CD4-positive, alpha-beta T cell (primary cell): ENCODE data around the gene SERPINE2. TPM values are rescaled to one million over a fixed set of nuclear protein-coding genes. Genes with fewer than 3 reads are reported as not detected.

Source experiments
- ATAC-seq: fragments of 200-7000 bp; cut with Tn5 transposase; one replicate; pipeline ENCODE4 v1.10.0; 2022; ENCODE audit warnings: mild to moderate bottlenecking; ENCODE audit not compliant: poor library complexity
- CTCF ChIA-PET: fragments of 350-600 bp; sonication (Branson Sonifier 250); formaldehyde crosslinking; loops from one replicate; lab custom pipeline; 2021; ENCODE audit warnings: antibody characterized with exemption, inconsistent platforms; lab: Charles Lee
- POLR2A ChIA-PET: fragments of 350-600 bp; sonication (Branson Sonifier 250); formaldehyde crosslinking; loops from one replicate; lab custom pipeline; 2021; ENCODE audit warnings: antibody characterized with exemption, inconsistent platforms; lab: Charles Lee
- DNase-seq, 14 experiments: peaks; one replicate each; pipeline ENCODE4 v3.0.0-alpha.2; 2013 to 2020; ENCODE audit warnings: mixed read lengths in 2 of 14
- H3K27ac ChIP-seq, 2 donors: one replicate each; pipeline versions ENCODE4 v1.5.1 to v1.7.0; 2013; ENCODE audit warnings: low read length in 2 of 2, low read depth in 1 of 2, mild to moderate bottlenecking in 1 of 2
- H3K27me3 ChIP-seq, 2 experiments: 1 replicate in 1 of 2; 2 replicates in 1 of 2; pipeline versions ENCODE4 v1.6.1 to v1.7.0; 2013; ENCODE audit warnings: low read length in 2 of 2, control low read depth in 1 of 2, mild to moderate bottlenecking in 1 of 2, moderate library complexity in 1 of 2; ENCODE audit not compliant: insufficient read depth in 2 of 2, control insufficient read depth in 1 of 2
- H3K36me3 ChIP-seq: one replicate; pipeline ENCODE4 v1.6.1; 2013; ENCODE audit warnings: low read length, control low read depth; ENCODE audit not compliant: insufficient read depth
- H3K4me1 ChIP-seq: one replicate; pipeline ENCODE4 v1.6.1; 2013; ENCODE audit warnings: low read length, control low read depth; ENCODE audit not compliant: insufficient read depth
- H3K4me3 ChIP-seq: one replicate; pipeline ENCODE4 v1.5.1; 2013; ENCODE audit warnings: mild to moderate bottlenecking, low read length, moderate library complexity
- H3K9me3 ChIP-seq, 2 experiments: 1 replicate in 1 of 2; 2 replicates in 1 of 2; pipeline versions ENCODE4 v1.6.1 to v1.7.0; 2013; ENCODE audit warnings: low read length in 2 of 2, mild to moderate bottlenecking in 2 of 2, control low read depth in 1 of 2, moderate library complexity in 1 of 2; ENCODE audit not compliant: control insufficient read depth in 1 of 2, insufficient read depth in 1 of 2
- H3K27ac Mint-ChIP-seq: one replicate; pipeline ENCODE4 v1.8.0; 2020; ENCODE audit warnings: mixed read lengths
- H3K27me3 Mint-ChIP-seq: one replicate; pipeline ENCODE4 v1.8.0; 2021; ENCODE audit warnings: mixed read lengths
- H3K36me3 Mint-ChIP-seq: one replicate; pipeline ENCODE4 v1.8.0; 2021; ENCODE audit warnings: low read depth, mixed read lengths
- H3K4me1 Mint-ChIP-seq: one replicate; pipeline ENCODE4 v1.8.0; 2021; ENCODE audit warnings: low read depth, mixed read lengths
- H3K4me3 Mint-ChIP-seq: one replicate; pipeline ENCODE4 v1.8.0; 2020; ENCODE audit warnings: mild to moderate bottlenecking, mixed read lengths
- H3K9me3 Mint-ChIP-seq: one replicate; pipeline ENCODE4 v1.8.0; 2020; ENCODE audit warnings: mixed read lengths
- intact Hi-C, 2 experiments: fragments of 100-400 bp; cut with DNase I in 1 of 2; cut with micrococcal nuclease in 1 of 2; formaldehyde crosslinking; loops; one replicate each; pipeline versions ENCODE4 v1.15.1 to v1.9.0; 2023 to 2025; cut with DNase I, micrococcal nuclease
- total RNA-seq, 174 experiments: library from RNA in 2 of 174; stranded (reverse) in 2 of 174; gene quantifications; one replicate each; pipeline ENCODE4 v1.2.3 and lab custom pipeline; 2021 to 2026
- TF ChIP-seq, protein P1 (sequence below): fragments of 200-600 bp; IDR thresholded peaks from one replicate; pipeline ENCODE4 v1.8.0; 2022; ENCODE audit warnings: antibody characterized with exemption, mild to moderate bottlenecking

The SERPINE2 gene
- total RNA-seq, 2 experiments from 2014 or later, result 5.1 to 7.3 TPM

GRCh38 chr2:223929571-223930102 lies 109.4 kb downstream of the SERPINE2 start:
- Mint-ChIP-seq H3K4me1 (peaks cover 63% of the 10 kb centered on the region), H3K4me3 (peak overlapping the region; percentile 68)
- H3K27ac ChIP-seq, result no peak overlapping the region

DNA sequence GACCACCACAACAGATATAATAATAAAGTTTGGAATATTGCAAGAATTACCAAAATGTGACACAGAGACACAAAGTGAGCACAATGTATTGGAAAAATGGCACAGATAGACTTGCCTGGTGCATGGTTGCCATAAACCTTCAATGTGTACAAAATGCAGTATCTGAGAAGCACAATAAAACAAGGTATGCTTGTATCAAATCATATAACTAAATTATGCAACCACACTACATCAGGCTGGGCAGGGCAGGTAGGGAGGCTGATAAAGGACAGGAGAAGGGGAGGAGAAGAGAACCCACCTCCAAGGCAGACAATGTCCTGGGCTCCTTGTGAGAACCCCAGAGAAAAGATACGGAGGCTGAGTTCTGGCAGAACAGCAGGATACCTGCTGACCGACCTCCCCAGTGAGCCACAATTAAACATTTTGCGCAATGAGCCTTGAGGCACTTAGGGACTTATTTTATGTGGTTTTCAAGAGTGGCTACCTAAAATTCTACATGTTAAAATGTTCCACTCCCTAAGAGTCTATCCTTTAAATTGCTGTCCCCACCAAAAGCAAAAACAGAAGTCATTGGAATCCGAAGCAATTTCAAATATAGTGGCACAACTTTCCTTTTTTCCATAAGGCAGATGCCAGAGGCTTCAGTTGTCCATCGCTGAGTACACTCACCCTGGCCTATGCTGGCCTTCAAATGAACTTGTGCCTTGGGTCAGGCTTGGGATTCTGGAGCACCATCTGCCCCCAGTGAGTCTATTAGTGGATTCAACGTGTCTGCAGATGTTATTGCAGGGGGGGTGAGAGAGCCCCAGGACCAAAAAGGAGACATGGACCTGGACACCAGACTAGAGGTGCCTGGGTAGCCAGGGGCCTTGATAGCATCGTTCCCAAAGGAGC lies 110.7 kb downstream of the SERPINE2 start:
- POLR2A ChIA-PET, result no interaction called here
- Mint-ChIP-seq H3K4me3 (peak overlapping the region; percentile 58), H3K27me3 (no peaks in the 10 kb centered on the region)

More at GRCh38 chr2:223929571-223930102, 109.4 kb downstream of the SERPINE2 start:
- Mint-ChIP-seq H3K9me3 (no peaks in the 10 kb centered on the region), H3K27ac (peak overlapping the region; percentile 68), H3K36me3 (no peaks in the 10 kb centered on the region), H3K27me3 (no peaks in the 10 kb centered on the region)
- intact Hi-C loops, result loop anchor here (2.0 to 5.0 kb wide), 3 partner anchors 15 to 38 kb away; partner anchors contain the start of gene WDFY1 (in 1 of the 2)
- Histone ChIP-seq H3K27me3 (no peaks in the 10 kb centered on the region), H3K4me1 (peaks cover 28% of the 10 kb centered on the region), H3K36me3 (no peaks in the 10 kb centered on the region), H3K9me3 (no peaks in the 10 kb centered on the region), H3K4me3 (peak overlapping the region; percentile 8)
- ChIA-PET POLR2A (interaction anchor here (0.8 to 1.0 kb wide), 4 partner anchors 20 to 41 kb away, joined by 3 to 4 read pairs (median 4); partner anchors contain the start of gene MRPL44), CTCF (no interaction called here)
- ATAC-seq (peak; percentile 93), DNase-seq (peak in 6 of 14 experiments; percentile 10 to 76 (median 50))
- TF ChIP-seq, protein P1, sequence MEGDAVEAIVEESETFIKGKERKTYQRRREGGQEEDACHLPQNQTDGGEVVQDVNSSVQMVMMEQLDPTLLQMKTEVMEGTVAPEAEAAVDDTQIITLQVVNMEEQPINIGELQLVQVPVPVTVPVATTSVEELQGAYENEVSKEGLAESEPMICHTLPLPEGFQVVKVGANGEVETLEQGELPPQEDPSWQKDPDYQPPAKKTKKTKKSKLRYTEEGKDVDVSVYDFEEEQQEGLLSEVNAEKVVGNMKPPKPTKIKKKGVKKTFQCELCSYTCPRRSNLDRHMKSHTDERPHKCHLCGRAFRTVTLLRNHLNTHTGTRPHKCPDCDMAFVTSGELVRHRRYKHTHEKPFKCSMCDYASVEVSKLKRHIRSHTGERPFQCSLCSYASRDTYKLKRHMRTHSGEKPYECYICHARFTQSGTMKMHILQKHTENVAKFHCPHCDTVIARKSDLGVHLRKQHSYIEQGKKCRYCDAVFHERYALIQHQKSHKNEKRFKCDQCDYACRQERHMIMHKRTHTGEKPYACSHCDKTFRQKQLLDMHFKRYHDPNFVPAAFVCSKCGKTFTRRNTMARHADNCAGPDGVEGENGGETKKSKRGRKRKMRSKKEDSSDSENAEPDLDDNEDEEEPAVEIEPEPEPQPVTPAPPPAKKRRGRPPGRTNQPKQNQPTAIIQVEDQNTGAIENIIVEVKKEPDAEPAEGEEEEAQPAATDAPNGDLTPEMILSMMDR, result no peak

DNA sequence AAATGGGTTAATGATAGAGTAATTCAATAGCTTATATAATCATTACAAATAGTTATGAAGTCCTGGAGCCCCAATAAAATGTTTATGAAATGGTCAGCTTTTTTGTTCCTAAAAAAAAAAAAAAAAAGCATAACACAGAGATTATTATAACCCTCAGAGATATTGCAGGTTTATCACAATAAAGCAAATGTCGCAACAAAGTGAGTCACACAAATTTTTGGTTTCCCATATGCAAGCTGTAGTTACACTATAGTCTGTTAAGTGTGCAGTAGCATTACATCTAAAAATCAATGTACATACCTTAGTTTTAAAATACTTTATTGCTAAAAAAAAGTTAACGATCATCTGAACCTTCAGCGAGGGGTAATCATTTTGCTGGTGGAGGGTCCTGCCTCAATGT lies 114.0 kb downstream of the SERPINE2 start:
- Mint-ChIP-seq H3K9me3 (no peaks in the 10 kb centered on the region), H3K27me3 (no peaks in the 10 kb centered on the region), H3K4me1 (peaks cover 50% of the 10 kb centered on the region), H3K4me3 (no peak overlapping the region), H3K27ac (no peak overlapping the region), H3K36me3 (peaks cover 5% of the 10 kb centered on the region)
- peaks cover 18% of the 10 kb centered on the region for H3K4me1 ChIP-seq
- CTCF ChIA-PET, result no interaction called here
- no peak overlapping the region for H3K4me3 ChIP-seq
- no peak for DNase-seq
- no peaks in the 10 kb centered on the region for H3K9me3 ChIP-seq
- no peaks in the 10 kb centered on the region for H3K36me3 ChIP-seq
- TF ChIP-seq, protein P1, result no peak
- no peaks in the 10 kb centered on the region for H3K27me3 ChIP-seq
- intact Hi-C loops, result loop anchor here in 1 of 2 experiments (5.0 kb wide), 1 partner anchor 42 kb away; no protein-coding TSS in a partner anchor
- ATAC-seq, result no peak
- H3K27ac ChIP-seq, result no peak overlapping the region
- POLR2A ChIA-PET, result interaction anchor here (1.3 kb wide), 1 partner anchor 43 kb away, joined by 3 read pairs; no protein-coding TSS in a partner anchor

More for the DNA sequence above, 110.7 kb downstream of the SERPINE2 start:
- no peaks in the 10 kb centered on the region for H3K27me3 ChIP-seq
- no peak for ATAC-seq
- Mint-ChIP-seq H3K27ac (no peak overlapping the region), H3K4me1 (peaks cover 61% of the 10 kb centered on the region), H3K9me3 (no peaks in the 10 kb centered on the region), H3K36me3 (no peaks in the 10 kb centered on the region)
- no peak overlapping the region for H3K4me3 ChIP-seq
- no peaks in the 10 kb centered on the region for H3K9me3 ChIP-seq
- H3K36me3 ChIP-seq, result no peaks in the 10 kb centered on the region
- no peak for DNase-seq
- intact Hi-C loops, result loop anchor here in 1 of 2 experiments (2.0 to 5.0 kb wide), 2 partner anchors 26 to 39 kb away; no protein-coding TSS in a partner anchor
- H3K27ac ChIP-seq, result no peak overlapping the region
- CTCF ChIA-PET, result no interaction called here
- TF ChIP-seq, protein P1, result no peak
- H3K4me1 ChIP-seq, result peaks cover 26% of the 10 kb centered on the region

Other genes starting within 250 kb of the SERPINE2 start
- under 1 TPM; 0.50 to 0.71 TPM for gene AP1S3, start 201.7 kb downstream of the SERPINE2 start, total RNA-seq
- 10 to 100 TPM; 41.1 to 41.5 TPM for gene WDFY1, start 94.0 kb downstream of the SERPINE2 start, total RNA-seq
- 10 to 100 TPM; 40.0 to 40.1 TPM for gene MRPL44, start 81.8 kb downstream of the SERPINE2 start, total RNA-seq